GM12878 (cell line): ENCODE results near the gene ADARB1. TPM values are rescaled to one million over a fixed set of nuclear protein-coding genes. Genes with fewer than 3 reads are reported as not detected.

ENCODE experiments used
- ATAC-seq: fragments of 200-7000 bp; cut with Tn5 transposase; 3 replicates; pipeline ENCODE4 v1.9.1; 2020; ENCODE audit warnings: mild to moderate bottlenecking, moderate library complexity
- BruUV-seq: library from RNA; stranded (reverse); fragments of 400-500 nt; replicated peaks from 2 replicates; lab custom pipeline; 2021; lab: Mats Ljungman, UMichigan
- CTCF ChIA-PET: fragments of 300-600 bp; sonication (Branson Sonifier 250); formaldehyde crosslinking; extraction: SDS; loops from one replicate; lab custom pipeline; 2021; ENCODE audit warnings: inconsistent platforms; lab: Yijun Ruan, JAX
- POLR2A ChIA-PET: fragments of 350-600 bp; formaldehyde crosslinking; extraction: SDS; loops from one replicate; lab custom pipeline; 2021; ENCODE audit warnings: inconsistent platforms; lab: Charles Lee
- RAD21 ChIA-PET: fragments of 300-600 bp; sonication (Branson Sonifier 250); formaldehyde crosslinking; loops from one replicate; lab custom pipeline; 2023; ENCODE audit warnings: antibody characterized with exemption; ENCODE audit not compliant: unreplicated experiment; lab: Charles Lee
- SMC1A ChIA-PET: fragments of 300-600 bp; sonication (Branson Sonifier 250); formaldehyde crosslinking; loops from one replicate; lab custom pipeline; 2023; ENCODE audit not compliant: unreplicated experiment, uncharacterized antibody; lab: Charles Lee
- DNase-seq: peaks from one replicate; pipeline ENCODE4 v3.0.0-alpha.2; 2011; ENCODE audit warnings: low read depth, low spot score
- FAIRE-seq: peaks from 3 replicates; lab custom pipeline; 2011; peaks lifted over from hg19 to GRCh38; lab: Jason Lieb, UNC
- H2AFZ ChIP-seq: 2 replicates; pipeline ENCODE4 v1.6.0; 2011; ENCODE audit warnings: low read depth, low read length, control low read depth; ENCODE audit not compliant: control insufficient read depth
- H3K27ac ChIP-seq: 2 replicates; pipeline ENCODE4 v1.5.1; 2011; ENCODE audit warnings: control low read depth; ENCODE audit not compliant: control insufficient read depth, insufficient read depth
- H3K27me3 ChIP-seq, 2 experiments: replicated peaks in 1 of 2; 2 replicates each; pipeline versions ENCODE4 v1.6.0 to v1.6.1; 2011; ENCODE audit warnings: low read length in 1 of 2; ENCODE audit not compliant: control insufficient read depth in 2 of 2, insufficient read depth in 2 of 2
- H3K36me3 ChIP-seq, 2 experiments: 2 replicates each; pipeline ENCODE4 v1.5.1; 2011; ENCODE audit warnings: low read length in 1 of 2; ENCODE audit not compliant: control insufficient read depth in 2 of 2, insufficient read depth in 2 of 2
- H3K4me1 ChIP-seq: 2 replicates; pipeline ENCODE4 v1.6.1; 2011; ENCODE audit warnings: mild to moderate bottlenecking, low read length, moderate library complexity, mixed read lengths; ENCODE audit not compliant: control insufficient read depth, insufficient read depth
- H3K4me2 ChIP-seq: 2 replicates; pipeline ENCODE4 v1.6.0; 2011; ENCODE audit warnings: control low read depth; ENCODE audit not compliant: control insufficient read depth, insufficient read depth
- H3K4me3 ChIP-seq: fragments of 200-600 bp; sonication (generic); 2 replicates; pipeline ENCODE4 v1.5.1; 2016
- H3K79me2 ChIP-seq: 2 replicates; pipeline ENCODE4 v1.6.0; 2011; ENCODE audit warnings: low read length; ENCODE audit not compliant: control insufficient read depth, insufficient read depth
- H3K9ac ChIP-seq: 2 replicates; pipeline ENCODE4 v1.8.0; 2011; ENCODE audit warnings: low read length, control low read depth, mixed read lengths; ENCODE audit not compliant: control insufficient read depth, insufficient read depth
- H3K9me3 ChIP-seq: replicated peaks from 3 replicates; pipeline ENCODE4 v1.5.1; 2011; ENCODE audit warnings: mild to moderate bottlenecking, low read length; ENCODE audit not compliant: control insufficient read depth, insufficient read depth
- H4K20me1 ChIP-seq: 2 replicates; pipeline ENCODE4 v1.6.0; 2011; ENCODE audit not compliant: control insufficient read depth, insufficient read depth
- ASH2L ChIP-seq: fragments of 300-600, 200-600 bp; sonication (generic); IDR thresholded peaks from 2 replicates; pipeline ENCODE4 v1.6.1; 2017; ENCODE audit warnings: low read depth, mild to moderate bottlenecking, borderline replicate concordance
- CEBPB ChIP-seq, 2 experiments: fragments of 150-350 bp in 1 of 2; IDR thresholded peaks; 2 replicates each; pipeline ENCODE4 v1.6.1; 2012 to 2014; ENCODE audit warnings: low read depth in 2 of 2, low read length in 2 of 2, borderline replicate concordance in 1 of 2, inconsistent platforms in 1 of 2
- FOXM1 ChIP-seq: IDR thresholded peaks from 2 replicates; pipeline ENCODE4 v1.6.1; 2012; ENCODE audit warnings: low read depth, mild to moderate bottlenecking, inconsistent platforms, low read length, moderate library complexity
- GATAD2B ChIP-seq: fragments of 450-650 bp; conservative IDR thresholded peaks from 2 replicates; pipeline ENCODE4 v1.6.1; 2017; ENCODE audit warnings: low read depth, mild to moderate bottlenecking, moderate library complexity
- KDM1A ChIP-seq: fragments of 200-600 bp; sonication (generic); IDR thresholded peaks from 2 replicates; pipeline ENCODE4 v1.6.1; 2016; ENCODE audit warnings: borderline replicate concordance
- NRF1 ChIP-seq: conservative IDR thresholded peaks from 2 replicates; pipeline ENCODE4 v1.6.1; 2011; ENCODE audit warnings: mild to moderate bottlenecking, low read depth, low read length, improper control_type of control experiment
- SMAD5 ChIP-seq: IDR thresholded peaks from 2 replicates; pipeline ENCODE4 v1.6.1; 2016; ENCODE audit warnings: antibody characterized with exemption, low read depth
- SREBF2 ChIP-seq: IDR thresholded peaks from 2 replicates; pipeline ENCODE4 v1.6.1; 2012; ENCODE audit warnings: mild to moderate bottlenecking, low read length
- TCF7 ChIP-seq: IDR thresholded peaks from 2 replicates; pipeline ENCODE4 v1.6.1; 2014; ENCODE audit warnings: antibody characterized with exemption, borderline replicate concordance
- ZNF622 ChIP-seq: fragments of 450-650 bp; IDR thresholded peaks from 2 replicates; pipeline ENCODE4 v1.6.1; 2017; ENCODE audit warnings: mild to moderate bottlenecking, inconsistent platforms
- WGBS: methylation state at CpG from one replicate; pipeline ENCODE4 v1.1.6; 2016; ENCODE audit warnings: low lambda C conversion rate; ENCODE audit not compliant: insufficient replicate concordance, insufficient coverage; ENCODE audit errors: missing lambda C conversion rate; 5-methylcytosine and 5-hydroxymethylcytosine counted together
- in situ Hi-C: fragments of 300-500 bp; cut with MboI; formaldehyde crosslinking; loops from 9 replicates; pipeline ENCODE4 v1.14.3; 2018; ENCODE audit warnings: mixed read lengths
- intact Hi-C: fragments of 100-400 bp; cut with micrococcal nuclease; formaldehyde crosslinking; loops from one replicate; pipeline ENCODE4 v1.14.2; 2022; ENCODE audit not compliant: unreplicated experiment
- polyA plus RNA-seq, 11 experiments: library from polyadenylated mRNA; depleted of rRNA in 4 of 11; unstranded in 6 of 11; stranded (reverse) in 5 of 11; fragments of >200 nt; fragmentation: Nextera tagmentation in 4 of 11; fragmentation: Illumina TruSeq in 1 of 11; extraction: Ambion mirVana in 4 of 11; extraction: Trizol in 1 of 11; gene quantifications; 1 replicate in 1 of 11; 2 replicates in 10 of 11; pipeline versions ENCODE4 v1.2.1 to v1.2.3, GENCODE V29; 2011 to 2016; ENCODE audit warnings: inconsistent platforms in 2 of 11, missing spikeins in 2 of 11, low read depth in 1 of 11
- total RNA-seq, 4 experiments: library from RNA; depleted of rRNA in 3 of 4; stranded (reverse); fragments of >200 nt in 3 of 4; fragmentation: Illumina TruSeq in 1 of 4; extraction: Trizol in 1 of 4; gene quantifications; 2 replicates each; pipeline versions ENCODE4 v1.2.1 to v1.2.3, GENCODE V29; 2013 to 2021
- TF ChIP-seq, protein P1 (sequence below): IDR thresholded peaks from 2 replicates; pipeline ENCODE4 v1.6.1; 2012; ENCODE audit warnings: low read depth, low read length, improper control_type of control experiment
- TF ChIP-seq, protein P2 (sequence below): fragments of 450-650 bp; IDR thresholded peaks from 2 replicates; pipeline ENCODE4 v1.6.1; 2017; ENCODE audit warnings: mild to moderate bottlenecking
- TF ChIP-seq, protein P3 (sequence below): fragments of 450-650 bp; IDR thresholded peaks from 2 replicates; pipeline ENCODE4 v1.6.1; 2017; ENCODE audit warnings: mild to moderate bottlenecking, moderate library complexity
- TF ChIP-seq, protein P4 (sequence below): IDR thresholded peaks from 2 replicates; pipeline ENCODE4 v1.6.1; 2012; ENCODE audit warnings: low read depth, low read length, improper control_type of control experiment

ADARB1 gene
- total and polyA plus RNA-seq, 10 of the 15 experiments (the other 5 are each of a cell fraction or from before 2014, with no cell fraction given), result 5.7 to 61.7 (median 25.3) TPM

DNA sequence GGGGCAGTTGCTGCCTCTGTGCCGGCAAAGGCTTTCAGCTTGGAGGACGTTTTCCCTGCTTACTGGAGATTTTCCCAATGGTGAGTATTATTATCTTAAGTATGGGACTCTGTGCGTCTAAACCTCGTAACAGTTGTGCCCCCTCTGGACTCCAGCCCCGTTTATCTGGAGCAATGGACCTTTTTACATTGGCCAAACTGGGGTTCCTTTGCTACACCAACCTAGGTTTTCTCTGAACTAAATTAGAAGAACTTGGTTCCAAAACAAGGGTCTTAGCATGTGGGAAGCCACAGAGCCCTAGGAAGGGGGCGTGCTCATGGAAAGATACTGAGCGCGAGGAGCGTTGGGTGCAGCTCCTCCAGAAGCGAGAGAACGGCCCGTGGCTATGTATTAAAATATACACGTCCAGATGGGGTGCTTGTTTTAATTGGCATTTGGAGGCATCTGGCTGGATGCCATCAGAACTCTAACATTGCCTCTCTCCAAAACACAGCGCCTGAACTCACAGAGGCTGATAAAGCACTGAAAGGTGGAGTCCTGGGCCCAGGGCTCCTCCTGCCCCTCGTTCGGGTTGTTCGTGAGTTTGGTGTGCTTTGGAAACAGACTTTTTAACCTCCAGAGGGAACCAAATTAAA is 184.9 kb downstream of the ADARB1 start (continued):
- TF ChIP-seq, protein P1, sequence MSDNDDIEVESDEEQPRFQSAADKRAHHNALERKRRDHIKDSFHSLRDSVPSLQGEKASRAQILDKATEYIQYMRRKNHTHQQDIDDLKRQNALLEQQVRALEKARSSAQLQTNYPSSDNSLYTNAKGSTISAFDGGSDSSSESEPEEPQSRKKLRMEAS, result no peak
- TF ChIP-seq FOXM1 (no peak), ZNF622 (no peak), KDM1A (no peak), SMAD5 (no peak)
- TF ChIP-seq, all 136 proteins: peak for 0

DNA sequence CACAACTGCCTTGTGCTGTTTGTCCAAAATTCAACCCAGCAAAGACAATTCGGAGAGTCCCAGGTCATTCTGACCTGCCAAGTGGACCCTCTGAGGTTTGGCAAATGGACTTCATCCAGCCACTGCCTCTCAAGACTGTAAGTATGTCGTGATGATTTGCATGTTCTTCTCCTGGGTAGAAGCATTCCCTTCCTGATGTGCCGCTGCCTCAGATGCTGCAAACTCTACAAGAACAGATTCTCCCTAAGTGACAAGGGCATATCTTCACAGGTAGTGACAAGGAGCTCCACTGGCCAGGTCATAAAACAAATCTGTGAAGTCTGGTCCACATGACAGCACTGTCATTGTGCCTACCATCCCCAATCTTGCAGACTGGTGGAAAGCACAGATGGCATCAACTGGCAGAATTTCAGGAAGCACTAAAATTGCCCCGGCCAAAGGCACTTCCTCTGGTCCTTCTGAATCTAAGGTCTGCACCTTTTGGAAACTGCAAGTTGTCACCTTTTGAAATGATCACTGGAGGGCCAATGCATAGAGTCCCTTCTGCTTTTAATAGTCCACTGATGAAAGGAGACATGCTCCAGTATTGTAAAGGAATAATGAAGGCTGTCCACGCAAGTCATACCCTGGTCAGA is 185.9 kb downstream of the ADARB1 start:
- in situ Hi-C loops (no loop called here), intact Hi-C loops (no loop called here)
- peaks cover 5 to 7% of the 10 kb centered on the region in 2 experiments; a peak in 3 of 4 replicates for H3K36me3 ChIP-seq
- H3K27me3 ChIP-seq, result no peaks in the 10 kb centered on the region
- H3K9me3 ChIP-seq, result no peaks in the 10 kb centered on the region
- BruUV-seq, result no TSS peak
- 33% methylated on average over 5 of the region's 5 CpGs for WGBS
- no peak for FAIRE-seq
- H3K27ac ChIP-seq, result no peak overlapping the region
- TF ChIP-seq ASH2L (no peak), NRF1 (no peak), GATAD2B (no peak), CEBPB (IDR thresholded peaks at IDR 0.05; ENCODE audit: borderline replicate concordance in 1 of 2, low read depth in 2 of 2, low read length in 2 of 2) (no peak), SREBF2 (no peak), TCF7 (no peak)
- TF ChIP-seq, protein P2, sequence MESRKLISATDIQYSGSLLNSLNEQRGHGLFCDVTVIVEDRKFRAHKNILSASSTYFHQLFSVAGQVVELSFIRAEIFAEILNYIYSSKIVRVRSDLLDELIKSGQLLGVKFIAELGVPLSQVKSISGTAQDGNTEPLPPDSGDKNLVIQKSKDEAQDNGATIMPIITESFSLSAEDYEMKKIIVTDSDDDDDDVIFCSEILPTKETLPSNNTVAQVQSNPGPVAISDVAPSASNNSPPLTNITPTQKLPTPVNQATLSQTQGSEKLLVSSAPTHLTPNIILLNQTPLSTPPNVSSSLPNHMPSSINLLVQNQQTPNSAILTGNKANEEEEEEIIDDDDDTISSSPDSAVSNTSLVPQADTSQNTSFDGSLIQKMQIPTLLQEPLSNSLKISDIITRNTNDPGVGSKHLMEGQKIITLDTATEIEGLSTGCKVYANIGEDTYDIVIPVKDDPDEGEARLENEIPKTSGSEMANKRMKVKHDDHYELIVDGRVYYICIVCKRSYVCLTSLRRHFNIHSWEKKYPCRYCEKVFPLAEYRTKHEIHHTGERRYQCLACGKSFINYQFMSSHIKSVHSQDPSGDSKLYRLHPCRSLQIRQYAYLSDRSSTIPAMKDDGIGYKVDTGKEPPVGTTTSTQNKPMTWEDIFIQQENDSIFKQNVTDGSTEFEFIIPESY, result no peak
- TF ChIP-seq, protein P3, sequence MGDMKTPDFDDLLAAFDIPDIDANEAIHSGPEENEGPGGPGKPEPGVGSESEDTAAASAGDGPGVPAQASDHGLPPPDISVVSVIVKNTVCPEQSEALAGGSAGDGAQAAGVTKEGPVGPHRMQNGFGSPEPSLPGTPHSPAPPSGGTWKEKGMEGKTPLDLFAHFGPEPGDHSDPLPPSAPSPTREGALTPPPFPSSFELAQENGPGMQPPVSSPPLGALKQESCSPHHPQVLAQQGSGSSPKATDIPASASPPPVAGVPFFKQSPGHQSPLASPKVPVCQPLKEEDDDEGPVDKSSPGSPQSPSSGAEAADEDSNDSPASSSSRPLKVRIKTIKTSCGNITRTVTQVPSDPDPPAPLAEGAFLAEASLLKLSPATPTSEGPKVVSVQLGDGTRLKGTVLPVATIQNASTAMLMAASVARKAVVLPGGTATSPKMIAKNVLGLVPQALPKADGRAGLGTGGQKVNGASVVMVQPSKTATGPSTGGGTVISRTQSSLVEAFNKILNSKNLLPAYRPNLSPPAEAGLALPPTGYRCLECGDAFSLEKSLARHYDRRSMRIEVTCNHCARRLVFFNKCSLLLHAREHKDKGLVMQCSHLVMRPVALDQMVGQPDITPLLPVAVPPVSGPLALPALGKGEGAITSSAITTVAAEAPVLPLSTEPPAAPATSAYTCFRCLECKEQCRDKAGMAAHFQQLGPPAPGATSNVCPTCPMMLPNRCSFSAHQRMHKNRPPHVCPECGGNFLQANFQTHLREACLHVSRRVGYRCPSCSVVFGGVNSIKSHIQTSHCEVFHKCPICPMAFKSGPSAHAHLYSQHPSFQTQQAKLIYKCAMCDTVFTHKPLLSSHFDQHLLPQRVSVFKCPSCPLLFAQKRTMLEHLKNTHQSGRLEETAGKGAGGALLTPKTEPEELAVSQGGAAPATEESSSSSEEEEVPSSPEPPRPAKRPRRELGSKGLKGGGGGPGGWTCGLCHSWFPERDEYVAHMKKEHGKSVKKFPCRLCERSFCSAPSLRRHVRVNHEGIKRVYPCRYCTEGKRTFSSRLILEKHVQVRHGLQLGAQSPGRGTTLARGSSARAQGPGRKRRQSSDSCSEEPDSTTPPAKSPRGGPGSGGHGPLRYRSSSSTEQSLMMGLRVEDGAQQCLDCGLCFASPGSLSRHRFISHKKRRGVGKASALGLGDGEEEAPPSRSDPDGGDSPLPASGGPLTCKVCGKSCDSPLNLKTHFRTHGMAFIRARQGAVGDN, result no peak
- TF ChIP-seq, protein P4, sequence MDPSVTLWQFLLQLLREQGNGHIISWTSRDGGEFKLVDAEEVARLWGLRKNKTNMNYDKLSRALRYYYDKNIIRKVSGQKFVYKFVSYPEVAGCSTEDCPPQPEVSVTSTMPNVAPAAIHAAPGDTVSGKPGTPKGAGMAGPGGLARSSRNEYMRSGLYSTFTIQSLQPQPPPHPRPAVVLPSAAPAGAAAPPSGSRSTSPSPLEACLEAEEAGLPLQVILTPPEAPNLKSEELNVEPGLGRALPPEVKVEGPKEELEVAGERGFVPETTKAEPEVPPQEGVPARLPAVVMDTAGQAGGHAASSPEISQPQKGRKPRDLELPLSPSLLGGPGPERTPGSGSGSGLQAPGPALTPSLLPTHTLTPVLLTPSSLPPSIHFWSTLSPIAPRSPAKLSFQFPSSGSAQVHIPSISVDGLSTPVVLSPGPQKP, result no peak
- no peaks in the 10 kb centered on the region for H3K79me2 ChIP-seq
- H2AFZ ChIP-seq, result no peak overlapping the region
- ChIA-PET POLR2A (no interaction called here), SMC1A (no interaction called here), CTCF (no interaction called here), RAD21 (no interaction called here)
- no peak for ATAC-seq
- no peak overlapping the region for H3K4me3 ChIP-seq
- no peak for DNase-seq
- no peak overlapping the region for H3K4me2 ChIP-seq
- no peaks in the 10 kb centered on the region for H3K4me1 ChIP-seq
- no peak overlapping the region for H3K9ac ChIP-seq
- H4K20me1 ChIP-seq, result no peaks in the 10 kb centered on the region
